Calu3 (cell line): Measurements from ENCODE around the gene PLXNA4. TPM values are rescaled to one million over a fixed set of nuclear protein-coding genes. Genes with fewer than 3 reads are reported as not detected.

Source experiments
- BruUV-seq: library from RNA; stranded (reverse); fragments of 400-500 nt; replicated peaks from 2 replicates; lab custom pipeline; 2021; lab: Mats Ljungman, UMichigan
- CTCF ChIA-PET: fragments of 300-600 bp; sonication (Branson Sonifier 250); formaldehyde crosslinking; loops from one replicate; lab custom pipeline; 2022; ENCODE audit warnings: antibody characterized with exemption; lab: Charles Lee
- DNase-seq: peaks from one replicate; pipeline ENCODE4 v3.0.0; 2022
- H3K27ac Mint-ChIP-seq: one replicate; pipeline ENCODE4 v1.8.0; 2022; ENCODE audit warnings: mixed read lengths; ENCODE audit not compliant: unreplicated experiment
- H3K27me3 Mint-ChIP-seq: one replicate; pipeline ENCODE4 v1.8.0; 2022; ENCODE audit warnings: mixed read lengths; ENCODE audit not compliant: unreplicated experiment
- H3K36me3 Mint-ChIP-seq: one replicate; pipeline ENCODE4 v1.8.0; 2022; ENCODE audit warnings: mild to moderate bottlenecking, moderate library complexity, mixed read lengths; ENCODE audit not compliant: insufficient read depth, unreplicated experiment
- H3K4me1 Mint-ChIP-seq: one replicate; pipeline ENCODE4 v1.8.0; 2022; ENCODE audit warnings: mild to moderate bottlenecking, low read depth, mixed read lengths; ENCODE audit not compliant: unreplicated experiment
- H3K4me3 Mint-ChIP-seq: one replicate; pipeline ENCODE4 v1.8.0; 2022; ENCODE audit warnings: mild to moderate bottlenecking, low read depth, moderate library complexity, mixed read lengths; ENCODE audit not compliant: unreplicated experiment
- H3K9me3 Mint-ChIP-seq: one replicate; pipeline ENCODE4 v1.8.0; 2022; ENCODE audit warnings: low read depth, mixed read lengths; ENCODE audit not compliant: unreplicated experiment
- intact Hi-C: fragments of 100-400 bp; cut with micrococcal nuclease; formaldehyde crosslinking; loops from one replicate; pipeline ENCODE4 v1.10.0; 2022; ENCODE audit not compliant: unreplicated experiment
- total RNA-seq: library from RNA; stranded (reverse); gene quantifications from 2 replicates; pipeline ENCODE4 v1.2.3, GENCODE V29; 2022
- TF ChIP-seq, protein P1 (sequence below): fragments of 200-600 bp; IDR thresholded peaks from one replicate; pipeline ENCODE4 v1.8.0; 2022; ENCODE audit warnings: antibody characterized with exemption; ENCODE audit not compliant: unreplicated experiment

Gene PLXNA4
- total RNA-seq, 1 experiment from 2014 or later, result not detected

DNA sequence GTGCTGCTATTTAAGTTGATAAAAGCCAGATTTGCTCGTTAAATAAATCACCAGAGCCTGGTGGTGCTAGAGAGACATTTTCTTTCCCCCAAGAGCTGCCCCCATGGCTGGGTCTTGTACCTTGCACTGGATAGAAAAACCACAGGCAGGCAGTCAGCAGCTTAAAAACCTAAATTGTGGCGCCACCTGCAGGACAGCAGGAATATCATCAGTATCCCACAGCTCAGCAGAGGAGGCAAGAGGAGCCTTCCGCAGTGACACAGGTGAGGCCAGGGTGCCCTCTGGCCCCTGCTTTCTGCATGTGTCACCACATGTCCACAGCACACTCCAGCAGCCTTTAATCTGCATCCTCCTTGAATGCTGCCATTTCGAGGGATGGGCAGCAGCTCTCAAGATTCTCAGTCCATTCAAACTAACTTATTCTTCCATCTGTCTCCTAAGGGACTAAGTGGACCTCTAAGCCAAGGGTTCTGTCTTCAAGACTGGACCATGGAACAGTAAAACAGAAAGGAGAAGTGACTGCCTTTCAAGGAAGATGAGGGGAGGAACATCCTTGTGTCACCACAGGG, 4.5 kb upstream of the PLXNA4 start:
- Mint-ChIP-seq H3K27ac (no peak overlapping the region), H3K9me3 (no peaks in the 10 kb centered on the region), H3K4me1 (no peaks in the 10 kb centered on the region), H3K4me3 (no peak overlapping the region), H3K27me3 (peaks cover 84% of the 10 kb centered on the region), H3K36me3 (no peaks in the 10 kb centered on the region)
- CTCF ChIA-PET, result interaction anchor here (0.6 to 1.4 kb wide), 12 partner anchors 12 to 892 kb away, joined by 3 to 14 read pairs (median 4); no protein-coding TSS in a partner anchor
- intact Hi-C loops, result loop anchor here (1.0 to 5.0 kb wide), 4 partner anchors 262 to 892 kb away; no protein-coding TSS in a partner anchor
- TF ChIP-seq, protein P1, sequence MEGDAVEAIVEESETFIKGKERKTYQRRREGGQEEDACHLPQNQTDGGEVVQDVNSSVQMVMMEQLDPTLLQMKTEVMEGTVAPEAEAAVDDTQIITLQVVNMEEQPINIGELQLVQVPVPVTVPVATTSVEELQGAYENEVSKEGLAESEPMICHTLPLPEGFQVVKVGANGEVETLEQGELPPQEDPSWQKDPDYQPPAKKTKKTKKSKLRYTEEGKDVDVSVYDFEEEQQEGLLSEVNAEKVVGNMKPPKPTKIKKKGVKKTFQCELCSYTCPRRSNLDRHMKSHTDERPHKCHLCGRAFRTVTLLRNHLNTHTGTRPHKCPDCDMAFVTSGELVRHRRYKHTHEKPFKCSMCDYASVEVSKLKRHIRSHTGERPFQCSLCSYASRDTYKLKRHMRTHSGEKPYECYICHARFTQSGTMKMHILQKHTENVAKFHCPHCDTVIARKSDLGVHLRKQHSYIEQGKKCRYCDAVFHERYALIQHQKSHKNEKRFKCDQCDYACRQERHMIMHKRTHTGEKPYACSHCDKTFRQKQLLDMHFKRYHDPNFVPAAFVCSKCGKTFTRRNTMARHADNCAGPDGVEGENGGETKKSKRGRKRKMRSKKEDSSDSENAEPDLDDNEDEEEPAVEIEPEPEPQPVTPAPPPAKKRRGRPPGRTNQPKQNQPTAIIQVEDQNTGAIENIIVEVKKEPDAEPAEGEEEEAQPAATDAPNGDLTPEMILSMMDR, result peak; percentile 75
- BruUV-seq, result no TSS peak
- DNase-seq, result peak; percentile 69

DNA sequence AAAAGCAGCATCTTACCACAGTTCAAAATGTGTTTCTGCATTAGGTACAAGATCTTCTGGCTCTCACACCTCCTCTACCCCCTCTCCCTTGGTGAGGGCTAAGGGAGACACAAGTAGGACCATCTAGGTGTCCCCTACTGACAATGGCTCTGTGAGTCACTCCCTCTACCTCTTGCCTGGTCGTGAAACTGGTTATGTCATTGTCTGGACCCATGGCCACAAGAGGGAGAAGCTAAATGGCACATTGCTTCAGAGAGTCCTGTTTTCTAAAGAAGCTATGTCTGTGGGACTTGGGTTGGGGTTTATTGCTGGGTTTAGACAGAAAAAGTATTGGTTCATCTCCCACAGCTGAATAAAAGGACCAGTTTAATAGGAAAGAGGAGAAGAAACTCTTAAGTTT, 4.0 kb upstream of the PLXNA4 start:
- CTCF ChIA-PET, result interaction anchor here (0.6 to 1.4 kb wide), 12 partner anchors 11 to 891 kb away, joined by 3 to 14 read pairs (median 4); no protein-coding TSS in a partner anchor
- Mint-ChIP-seq H3K4me3 (no peak overlapping the region), H3K36me3 (no peaks in the 10 kb centered on the region), H3K27ac (no peak overlapping the region), H3K4me1 (no peaks in the 10 kb centered on the region), H3K9me3 (no peaks in the 10 kb centered on the region), H3K27me3 (peaks cover 84% of the 10 kb centered on the region)
- TF ChIP-seq, protein P1, result no peak
- BruUV-seq, result no TSS peak
- DNase-seq, result no peak
- intact Hi-C loops, result loop anchor here (1.0 to 5.0 kb wide), 4 partner anchors 262 to 891 kb away; no protein-coding TSS in a partner anchor

DNA sequence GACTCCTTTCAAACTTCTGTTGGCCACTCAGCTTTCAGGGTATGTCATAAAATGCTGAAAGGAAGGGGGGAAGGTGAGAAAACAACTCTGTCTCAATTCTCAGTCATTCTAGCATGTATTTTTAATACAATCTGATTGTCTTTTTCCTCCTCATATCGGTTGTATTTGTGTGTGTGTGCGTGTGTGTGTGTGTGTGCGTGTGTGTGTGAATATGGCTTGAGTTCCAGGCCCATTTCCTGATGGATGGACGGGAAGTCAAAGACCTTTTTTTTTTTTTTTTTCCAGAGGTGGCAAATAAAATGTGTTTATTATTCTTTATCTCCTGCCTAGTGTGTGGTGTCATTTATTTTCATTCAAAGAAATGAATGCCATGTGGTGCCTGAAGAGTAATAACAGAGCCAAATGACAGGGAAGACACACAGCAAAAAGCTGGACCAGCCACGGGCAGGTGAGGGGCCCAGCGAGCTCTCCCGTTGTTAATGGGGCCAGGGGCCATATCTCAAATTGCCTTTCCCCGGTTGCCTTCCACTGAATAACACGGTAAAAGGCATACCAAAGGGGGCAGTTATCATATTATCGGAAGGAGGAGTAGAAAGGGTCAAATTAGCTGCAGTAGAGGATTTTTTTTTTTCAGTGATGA, 3.1 kb upstream of the PLXNA4 start:
- no peak for DNase-seq
- CTCF ChIA-PET, result no interaction called here
- Mint-ChIP-seq H3K27me3 (peaks cover 84% of the 10 kb centered on the region), H3K9me3 (no peaks in the 10 kb centered on the region), H3K36me3 (no peaks in the 10 kb centered on the region), H3K4me3 (no peak overlapping the region), H3K4me1 (no peaks in the 10 kb centered on the region), H3K27ac (no peak overlapping the region)
- BruUV-seq, result no TSS peak
- intact Hi-C loops, result no loop called here
- TF ChIP-seq, protein P1, result no peak

DNA sequence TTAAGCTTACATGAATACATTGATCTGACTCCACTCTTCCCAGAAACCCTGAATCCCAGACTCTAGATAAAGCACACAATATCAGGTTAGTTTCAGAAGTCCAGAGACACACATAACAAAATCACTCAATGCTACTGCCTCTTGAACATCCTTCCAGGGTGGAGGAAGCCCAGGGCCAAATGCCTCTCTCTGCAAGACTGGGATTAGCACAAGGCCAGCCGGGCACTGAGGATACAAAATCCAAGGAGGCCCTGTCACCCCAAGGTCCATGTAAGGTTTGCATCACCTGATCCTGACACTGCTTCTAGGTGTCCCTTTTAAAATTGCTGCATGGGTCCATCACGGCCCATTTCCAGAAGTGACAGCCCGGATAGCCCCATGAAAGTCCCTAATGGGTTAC, 2.6 kb upstream of the PLXNA4 start:
- H3K9me3 Mint-ChIP-seq, result no peaks in the 10 kb centered on the region
- H3K4me3 Mint-ChIP-seq, result no peak overlapping the region
- H3K4me1 Mint-ChIP-seq, result no peaks in the 10 kb centered on the region
- H3K27me3 Mint-ChIP-seq, result peaks cover 84% of the 10 kb centered on the region
- DNase-seq, result no peak
- CTCF ChIA-PET, result no interaction called here
- intact Hi-C loops, result no loop called here
- no peak overlapping the region for H3K27ac Mint-ChIP-seq
- no TSS peak for BruUV-seq
- TF ChIP-seq, protein P1, result no peak
- no peaks in the 10 kb centered on the region for H3K36me3 Mint-ChIP-seq
